ENCODE data around the gene KRTAP4-12. TPM values are rescaled to one million over a fixed set of nuclear protein-coding genes. Genes with fewer than 3 reads are reported as not detected.
"Not testable (repeated sequence)": the region's sequence is repeated elsewhere in the genome, so short reads cannot be mapped to it uniquely, and the experiment has no call there.

Gene KRTAP4-12
- not detected for total RNA-seq

GRCh38 chr17:41123991-41124371, at the start of gene KRTAP4-12:
TSS of gene KRTAP4-12 (minus strand) at chr17:41124182. CDS start at chr17:41124122, 60 bp downstream.
- H3K4me1 Mint-ChIP-seq = peaks cover 12% of the 10 kb centered on the region
- H3K27ac Mint-ChIP-seq = not testable (repeated sequence)

DNA sequence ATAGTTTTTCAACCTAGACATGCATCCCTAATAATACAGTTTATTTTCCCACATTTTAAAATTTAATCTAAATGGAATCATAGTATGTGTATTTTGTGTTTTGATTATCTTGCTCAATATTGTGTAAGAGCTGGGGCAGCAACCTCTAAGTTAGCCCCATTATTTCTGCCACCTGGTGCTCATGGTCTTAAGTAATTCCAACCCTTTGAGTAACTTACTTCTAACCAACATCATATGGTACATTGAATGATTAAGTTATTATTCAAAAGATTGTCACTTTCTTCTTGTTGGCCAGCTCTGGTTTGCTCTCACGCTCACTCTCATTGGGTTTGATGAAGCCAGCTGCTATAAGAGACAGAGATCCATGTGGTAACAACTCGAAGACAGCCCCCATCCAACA, 47.9 kb upstream of the KRTAP4-12 start:
- Mint-ChIP-seq H3K36me3 (ENCODE audit: low read depth) (no peaks in the 10 kb centered on the region), H3K27me3 (peaks cover 2% of the 10 kb centered on the region), H3K27ac (no peak overlapping the region), H3K9me3 (no peaks in the 10 kb centered on the region), H3K4me3 (no peak overlapping the region), H3K4me1 (no peaks in the 10 kb centered on the region)
- ChIA-PET POLR2A (no interaction called here), CTCF (no interaction called here)
- no peak for DNase-seq

More at GRCh38 chr17:41123991-41124371, at the start of gene KRTAP4-12:
- H3K9me3 Mint-ChIP-seq; H3K27me3 Mint-ChIP-seq; CTCF ChIA-PET; H3K36me3 Mint-ChIP-seq (ENCODE audit: low read depth); POLR2A ChIA-PET; H3K4me3 Mint-ChIP-seq; DNase-seq: not testable (repeated sequence)

- no peak within 1 kb of the TSS for H3K4me3 Mint-ChIP-seq
- CTCF ChIA-PET = no interaction called here
- POLR2A ChIA-PET = no interaction called here
- H3K36me3 Mint-ChIP-seq (ENCODE audit: low read depth) = no peaks in the 10 kb centered on the region
- no peak within 1 kb of the TSS for H3K27ac Mint-ChIP-seq
- peaks cover 2% of the 10 kb centered on the region for H3K27me3 Mint-ChIP-seq
- DNase-seq = no peak
- H3K9me3 Mint-ChIP-seq = no peaks in the 10 kb centered on the region
- no peaks in the 10 kb centered on the region for H3K4me1 Mint-ChIP-seq
Observed at GRCh38 chr17:41168121-41168520, 44.1 kb upstream of the KRTAP4-12 start, which contains the start of gene KRTAP4-3. TSS of gene KRTAP4-3 (minus strand) at chr17:41168221. CDS start at chr17:41168172, 49 bp downstream.

DNA sequence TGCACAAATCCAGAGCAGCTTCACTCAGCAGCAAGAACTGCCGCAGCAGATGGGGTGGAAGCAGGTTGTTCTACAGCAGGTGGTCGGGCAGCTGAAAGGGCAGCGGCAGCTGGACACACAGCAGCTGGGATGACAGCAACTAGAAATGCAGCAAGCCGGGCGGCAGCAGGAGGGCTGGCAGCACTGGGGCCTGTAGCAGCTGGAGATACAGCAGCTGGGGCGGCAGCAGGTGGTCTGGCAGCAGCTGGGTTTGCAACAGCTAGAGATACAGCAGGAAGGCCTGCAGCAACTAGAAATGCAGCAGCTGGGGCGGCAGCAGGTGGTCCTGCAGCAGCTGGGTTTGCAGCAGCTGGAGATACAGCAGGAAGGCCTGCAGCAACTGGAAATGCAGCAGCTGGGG, 43.6 kb upstream of the KRTAP4-12 start:
- POLR2A ChIA-PET = no interaction called here
- CTCF ChIA-PET = no interaction called here
- H3K27me3 Mint-ChIP-seq = peaks cover 2% of the 10 kb centered on the region
- no peak overlapping the region for H3K4me3 Mint-ChIP-seq
- no peak overlapping the region for H3K27ac Mint-ChIP-seq
- H3K4me1 Mint-ChIP-seq = no peaks in the 10 kb centered on the region
- H3K36me3 Mint-ChIP-seq (ENCODE audit: low read depth) = no peaks in the 10 kb centered on the region
- no peak for DNase-seq
- H3K9me3 Mint-ChIP-seq = no peaks in the 10 kb centered on the region

DNA sequence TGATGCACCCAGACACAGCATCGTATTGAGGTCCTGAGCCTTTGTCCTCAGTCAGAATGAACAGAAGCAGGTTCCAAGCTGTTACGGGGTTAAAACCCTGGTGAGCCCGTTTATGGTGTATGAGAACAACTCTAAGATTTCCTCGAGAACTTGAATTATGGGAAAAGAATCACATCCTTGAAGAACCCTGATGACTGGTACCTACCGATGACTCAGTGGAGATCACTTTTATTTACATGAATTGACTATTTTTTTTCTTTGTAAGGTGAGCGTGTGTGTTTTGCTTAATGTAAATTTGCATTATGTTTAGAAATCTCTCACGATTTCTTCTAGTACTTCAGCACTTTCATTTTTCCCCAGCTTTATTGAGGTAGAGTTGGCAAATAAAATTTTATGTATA, 39.8 kb upstream of the KRTAP4-12 start:
- no peak for DNase-seq
- no peaks in the 10 kb centered on the region for H3K27me3 Mint-ChIP-seq
- H3K4me1 Mint-ChIP-seq = no peaks in the 10 kb centered on the region
- ChIA-PET CTCF (no interaction called here), POLR2A (no interaction called here)
- H3K36me3 Mint-ChIP-seq (ENCODE audit: low read depth) = no peaks in the 10 kb centered on the region
- H3K27ac Mint-ChIP-seq = no peak overlapping the region
- no peak overlapping the region for H3K4me3 Mint-ChIP-seq
- no peaks in the 10 kb centered on the region for H3K9me3 Mint-ChIP-seq

DNA sequence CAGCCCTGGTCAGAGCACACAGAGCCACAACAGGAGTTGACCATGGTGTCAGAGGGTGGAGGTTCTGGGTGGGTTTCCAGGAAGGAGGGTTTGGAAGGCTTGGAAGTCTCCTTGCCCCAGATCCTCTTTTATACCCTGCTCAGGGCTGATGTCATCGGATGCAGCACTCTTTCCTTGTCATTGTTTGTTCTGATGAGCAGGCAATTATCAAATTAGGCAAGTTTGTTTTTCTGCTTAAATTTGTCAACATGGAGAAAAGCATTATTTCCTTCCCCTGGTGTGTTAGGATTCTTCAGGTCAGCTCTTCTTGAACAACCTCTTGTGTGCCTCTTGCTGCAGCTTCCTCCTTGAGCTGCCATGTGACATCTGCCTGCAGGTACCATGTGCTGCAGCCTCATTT, 36.7 kb upstream of the KRTAP4-12 start, which contains the start of gene KRTAP4-4:
TSS of gene KRTAP4-4 (minus strand) at position 101 of the 400 bp plus-strand sequence. CDS start at position 44, 57 bp downstream.
- ChIA-PET CTCF (no interaction called here), POLR2A (no interaction called here)
- H3K27ac Mint-ChIP-seq = no peak within 1 kb of the TSS
- no peak for DNase-seq
- no peaks in the 10 kb centered on the region for H3K36me3 Mint-ChIP-seq (ENCODE audit: low read depth)
- no peak within 1 kb of the TSS for H3K4me3 Mint-ChIP-seq
- peaks cover 7% of the 10 kb centered on the region for H3K27me3 Mint-ChIP-seq
- H3K9me3 Mint-ChIP-seq = no peaks in the 10 kb centered on the region
- no peaks in the 10 kb centered on the region for H3K4me1 Mint-ChIP-seq

DNA sequence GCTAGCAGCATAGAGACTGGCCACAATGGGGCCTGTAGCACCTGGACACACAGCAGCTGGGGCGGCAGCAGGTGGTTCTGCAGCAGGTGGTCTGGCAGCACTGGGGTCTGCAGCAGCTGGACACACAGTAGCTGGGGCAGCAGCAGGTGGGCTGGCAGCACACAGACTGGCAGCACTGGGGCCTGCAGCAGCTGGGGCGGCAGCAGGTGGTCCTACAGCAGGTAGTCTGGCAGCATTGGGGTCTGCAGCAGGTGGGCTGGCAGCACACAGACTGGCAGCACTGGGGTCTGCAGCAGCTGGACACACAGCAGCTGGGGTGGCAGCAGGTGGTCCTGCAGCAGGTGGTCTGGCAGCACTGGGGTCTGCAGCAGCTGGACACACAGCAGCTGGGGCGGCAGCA, 36.2 kb upstream of the KRTAP4-12 start:
- H3K4me1 Mint-ChIP-seq; H3K9me3 Mint-ChIP-seq; POLR2A ChIA-PET; H3K27me3 Mint-ChIP-seq; H3K27ac Mint-ChIP-seq; H3K4me3 Mint-ChIP-seq; CTCF ChIA-PET; H3K36me3 Mint-ChIP-seq (ENCODE audit: low read depth); DNase-seq: not testable (repeated sequence)

DNA sequence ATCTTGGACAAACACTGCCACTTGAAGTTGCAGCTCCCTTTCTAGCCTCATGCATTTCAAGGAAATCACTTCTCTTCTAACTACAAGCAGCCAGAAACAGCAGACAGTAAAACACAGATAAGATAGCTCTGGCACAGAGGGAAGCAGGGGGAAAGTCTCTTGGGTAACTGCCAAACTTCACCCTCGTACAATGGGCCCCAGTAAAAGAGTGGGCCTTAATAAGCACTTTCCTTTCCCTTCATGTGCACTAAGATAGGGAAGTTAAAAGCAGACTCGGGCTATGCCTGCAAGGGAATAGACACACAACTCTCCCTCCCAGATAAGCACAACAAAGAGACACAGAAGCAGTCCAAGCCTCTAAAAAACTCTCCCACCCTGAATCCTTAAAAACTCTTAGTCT, 29.9 kb upstream of the KRTAP4-12 start:
- Mint-ChIP-seq H3K4me1 (no peaks in the 10 kb centered on the region), H3K4me3 (no peak overlapping the region), H3K27me3 (peaks cover 10% of the 10 kb centered on the region), H3K9me3 (no peaks in the 10 kb centered on the region), H3K27ac (no peak overlapping the region), H3K36me3 (ENCODE audit: low read depth) (no peaks in the 10 kb centered on the region)
- DNase-seq = no peak
- ChIA-PET CTCF (no interaction called here), POLR2A (no interaction called here)

DNA sequence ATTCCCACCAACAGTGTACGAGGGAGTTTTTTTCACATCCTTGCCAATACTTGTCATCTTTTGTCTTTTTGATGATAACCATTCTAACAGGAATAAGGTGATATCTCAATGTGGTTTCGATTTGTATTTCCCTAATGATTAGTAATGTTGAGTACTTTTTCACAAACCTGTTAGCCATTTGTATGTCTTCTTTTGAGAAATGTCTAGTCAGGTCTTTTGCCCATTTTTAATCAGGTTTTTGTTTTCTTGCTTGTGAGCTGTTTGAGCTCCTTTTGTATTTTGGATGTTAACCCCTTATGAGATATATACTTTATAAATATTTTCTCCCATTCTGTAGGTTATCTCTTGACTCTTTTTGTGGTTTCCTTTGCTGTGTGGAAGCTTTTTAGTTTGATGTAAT, 27.5 kb upstream of the KRTAP4-12 start:
- POLR2A ChIA-PET = no interaction called here
- CTCF ChIA-PET = no interaction called here
- DNase-seq = no peak
- Mint-ChIP-seq H3K27me3 (peaks cover 8% of the 10 kb centered on the region), H3K4me1 (no peaks in the 10 kb centered on the region), H3K27ac (no peak overlapping the region), H3K4me3 (no peak overlapping the region), H3K9me3 (no peaks in the 10 kb centered on the region), H3K36me3 (ENCODE audit: low read depth) (no peaks in the 10 kb centered on the region)

GRCh38 chr17:41150026-41150425, 26.0 kb upstream of the KRTAP4-12 start:
- CTCF ChIA-PET = no interaction called here
- Mint-ChIP-seq H3K27ac (no peak overlapping the region), H3K4me1 (no peaks in the 10 kb centered on the region), H3K27me3 (peaks cover 3% of the 10 kb centered on the region), H3K36me3 (ENCODE audit: low read depth) (no peaks in the 10 kb centered on the region), H3K9me3 (no peaks in the 10 kb centered on the region), H3K4me3 (no peak overlapping the region)
- POLR2A ChIA-PET = no interaction called here
- no peak for DNase-seq

DNA sequence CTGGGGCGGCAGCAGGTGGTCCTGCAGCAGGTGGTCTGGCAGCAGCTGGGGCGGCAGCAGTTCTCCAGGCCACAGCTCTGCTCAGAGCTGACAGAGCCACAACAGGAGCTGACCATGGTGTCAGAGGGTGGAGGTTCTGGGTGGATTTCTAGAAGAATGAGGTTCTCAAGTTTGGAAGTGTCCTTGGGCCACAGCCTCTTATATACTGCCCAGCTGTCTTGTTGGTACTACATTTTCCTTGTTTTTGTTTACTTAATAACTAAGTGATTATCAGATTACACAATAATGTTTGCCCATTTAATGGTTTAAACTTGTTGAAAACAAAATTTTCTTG, 25.6 kb upstream of the KRTAP4-12 start, which contains the start of gene KRTAP4-5:
TSS of gene KRTAP4-5 (minus strand) at position 174 of the 334 bp plus-strand sequence. CDS start at position 116, 58 bp downstream.
- no peak within 1 kb of the TSS for H3K27ac Mint-ChIP-seq
- no peaks in the 10 kb centered on the region for H3K4me1 Mint-ChIP-seq
- no peak within 1 kb of the TSS for H3K4me3 Mint-ChIP-seq
- POLR2A ChIA-PET = no interaction called here
- H3K9me3 Mint-ChIP-seq = no peaks in the 10 kb centered on the region
- no peaks in the 10 kb centered on the region for H3K36me3 Mint-ChIP-seq (ENCODE audit: low read depth)
- H3K27me3 Mint-ChIP-seq = peaks cover 3% of the 10 kb centered on the region
- CTCF ChIA-PET = no interaction called here
- no peak for DNase-seq

DNA sequence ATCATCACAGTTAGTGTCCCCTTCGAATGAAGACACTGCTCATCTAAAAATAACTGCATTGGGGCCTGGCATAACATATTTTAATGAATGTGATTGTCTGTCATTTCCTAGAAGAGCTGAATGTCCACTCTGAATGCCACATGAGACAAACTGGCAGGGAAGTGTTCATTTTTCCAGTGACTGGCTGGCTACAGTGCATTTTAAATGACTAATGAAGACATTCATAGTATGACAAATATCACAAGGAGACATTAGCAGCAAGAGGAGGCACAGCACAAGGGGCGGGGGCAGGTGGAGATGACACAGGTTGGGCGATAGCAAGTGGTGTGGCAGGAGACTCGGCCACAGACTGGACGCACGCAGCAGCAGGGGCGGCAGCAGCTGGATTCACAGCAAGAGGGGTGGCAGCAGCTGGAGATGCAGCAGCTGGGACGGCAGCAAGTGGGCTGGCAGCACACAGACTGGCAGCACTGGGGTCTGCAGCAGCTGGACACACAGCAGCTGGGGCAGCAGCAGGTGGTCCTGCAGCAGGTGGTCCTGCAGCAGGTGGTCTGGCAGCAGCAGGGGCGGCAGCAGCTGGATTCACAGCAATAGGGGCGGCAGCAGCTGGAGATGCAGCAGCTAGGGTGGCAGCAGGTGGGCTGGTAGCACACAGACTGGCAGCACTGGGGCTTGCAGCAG, 25.1 kb upstream of the KRTAP4-12 start:
- POLR2A ChIA-PET; H3K27ac Mint-ChIP-seq; H3K9me3 Mint-ChIP-seq; CTCF ChIA-PET; H3K4me1 Mint-ChIP-seq; H3K4me3 Mint-ChIP-seq; H3K27me3 Mint-ChIP-seq; H3K36me3 Mint-ChIP-seq (ENCODE audit: low read depth); DNase-seq: not testable (repeated sequence)

- ChIA-PET CTCF (interaction anchor here (1.0 kb wide), 1 partner anchor 11 kb away, joined by 3 read pairs; no protein-coding TSS in a partner anchor), POLR2A (no interaction called here)
- Mint-ChIP-seq H3K9me3 (peaks cover 5% of the 10 kb centered on the region), H3K4me1 (no peaks in the 10 kb centered on the region), H3K36me3 (ENCODE audit: low read depth) (no peaks in the 10 kb centered on the region), H3K27me3 (no peaks in the 10 kb centered on the region), H3K27ac (no peak overlapping the region), H3K4me3 (no peak overlapping the region)
- DNase-seq = no peak
Observed at GRCh38 chr17:41147531-41148204, 23.7 kb upstream of the KRTAP4-12 start.

- POLR2A ChIA-PET = no interaction called here
- no peak for DNase-seq
- H3K4me1 Mint-ChIP-seq = no peaks in the 10 kb centered on the region
- H3K9me3 Mint-ChIP-seq = peaks cover 10% of the 10 kb centered on the region
- no peaks in the 10 kb centered on the region for H3K36me3 Mint-ChIP-seq (ENCODE audit: low read depth)
- CTCF ChIA-PET = no interaction called here
- no peak overlapping the region for H3K27ac Mint-ChIP-seq
- H3K4me3 Mint-ChIP-seq = no peak overlapping the region
- H3K27me3 Mint-ChIP-seq = no peaks in the 10 kb centered on the region
Observed at GRCh38 chr17:41145261-41145660, 21.3 kb upstream of the KRTAP4-12 start.
